NCI-H2107 treated with DMSO at 0.1 percent for 48 hours (cell line): Measurements from ENCODE around the gene PELI2.

ENCODE experiments used
- DNase-seq: peaks from one replicate; lab custom pipeline; 2025; ENCODE audit not compliant: unreplicated experiment; lab: John Stamatoyannopoulos, UW

The PELI2 gene

GRCh38 chr14:56199095-56199981, 81.1 kb downstream of the PELI2 start:
- no peak for DNase-seq

- DNase-seq, result no peak
These were observed 81.9 kb downstream of the PELI2 start for GRCh38 chr14:56199982-56200577.

- no peak for DNase-seq
These were observed 84.0 kb downstream of the PELI2 start for GRCh38 chr14:56202256-56202655.

- peak; percentile 81 for DNase-seq
These were observed 87.7 kb downstream of the PELI2 start for GRCh38 chr14:56205881-56206280.

- no peak for DNase-seq
These were observed 88.4 kb downstream of the PELI2 start for GRCh38 chr14:56206596-56206995.

- peak; percentile 65 for DNase-seq
These were observed 89.5 kb downstream of the PELI2 start for GRCh38 chr14:56207626-56208292.

- no peak for DNase-seq
These were observed 90.3 kb downstream of the PELI2 start for GRCh38 chr14:56208520-56208919.

- no peak for DNase-seq
These were observed 92.4 kb downstream of the PELI2 start for GRCh38 chr14:56210571-56210970.

GRCh38 chr14:56211084-56211483, 92.9 kb downstream of the PELI2 start:
- no peak for DNase-seq

- DNase-seq, result no peak
These were observed 93.6 kb downstream of the PELI2 start for GRCh38 chr14:56211844-56212243.

GRCh38 chr14:56212521-56212920, 94.3 kb downstream of the PELI2 start:
- DNase-seq, result no peak

GRCh38 chr14:56213306-56213705, 95.1 kb downstream of the PELI2 start:
- no peak for DNase-seq

- DNase-seq, result no peak
These were observed 97.0 kb downstream of the PELI2 start for GRCh38 chr14:56215180-56215579.

GRCh38 chr14:56216626-56217379, 98.6 kb downstream of the PELI2 start:
- peak; percentile 21 for DNase-seq

- no peak for DNase-seq
These were observed 99.3 kb downstream of the PELI2 start for GRCh38 chr14:56217380-56218045.

GRCh38 chr14:56219666-56220413, 101.6 kb downstream of the PELI2 start:
- DNase-seq, result no peak

GRCh38 chr14:56221382-56222128, 103.3 kb downstream of the PELI2 start:
- no peak for DNase-seq

- DNase-seq, result no peak
These were observed 106.0 kb downstream of the PELI2 start for GRCh38 chr14:56224229-56224628.
